Activated CD4-positive, alpha-beta T cell treated with anti-CD3 and anti-CD28 coated beads, Interleukin-2, Interleukin-4, amounts not matched to agents 100 ng/mL and 50 ng/mL, durations not matched to agents 16 hours and 8 hours (primary cell): ENCODE measurements around the gene CKS1B.

Experiments used
- DNase-seq: peaks from one replicate; pipeline ENCODE4 v3.0.0-alpha.2; 2020; ENCODE audit warnings: low spot score

CKS1B gene

GRCh38 chr1:155002464-155003226 is 28.2 kb downstream of the CKS1B start, which contains the start of gene ZBTB7B:
TSS of gene ZBTB7B (plus strand) at chr1:155002802. CDS start at chr1:155014661, 11,859 bp downstream.
- no peak for DNase-seq

- no peak for DNase-seq
Observed at GRCh38 chr1:155003227-155003765, 28.8 kb downstream of the CKS1B start.

- DNase-seq, result no peak
Observed at GRCh38 chr1:155003766-155004351, 29.4 kb downstream of the CKS1B start.

GRCh38 chr1:155004352-155005075 is 30.0 kb downstream of the CKS1B start:
- DNase-seq, result no peak

- DNase-seq, result no peak
Observed at GRCh38 chr1:155005076-155006011, 30.9 kb downstream of the CKS1B start.

- peak; percentile 79 for DNase-seq
Observed at GRCh38 chr1:155006601-155007101, 32.2 kb downstream of the CKS1B start.

GRCh38 chr1:155007251-155007828 is 32.9 kb downstream of the CKS1B start:
- DNase-seq, result no peak

- DNase-seq, result peak; percentile 79
Observed at GRCh38 chr1:155008015-155008941, 33.8 kb downstream of the CKS1B start.

GRCh38 chr1:155009221-155009711 is 34.8 kb downstream of the CKS1B start:
- no peak for DNase-seq

GRCh38 chr1:155009742-155010141 is 35.3 kb downstream of the CKS1B start:
- DNase-seq, result no peak

- DNase-seq, result peak; percentile 61
Observed at GRCh38 chr1:155010211-155010918, 35.9 kb downstream of the CKS1B start.

GRCh38 chr1:155011004-155011416 is 36.5 kb downstream of the CKS1B start:
- DNase-seq, result no peak

- no peak for DNase-seq
Observed at GRCh38 chr1:155011437-155012025, 37.0 kb downstream of the CKS1B start.

GRCh38 chr1:155012026-155012546 is 37.6 kb downstream of the CKS1B start:
- DNase-seq, result peak; percentile 71

GRCh38 chr1:155012776-155013602 is 38.5 kb downstream of the CKS1B start:
- DNase-seq, result no peak

- DNase-seq, result no peak
Observed at GRCh38 chr1:155013632-155014031, 39.2 kb downstream of the CKS1B start.
